NCI-H1092 (cell line): ENCODE measurements around the gene NLRP1.
"Not testable (repeated sequence)": the region's sequence is repeated elsewhere in the genome, so short reads cannot be mapped to it uniquely, and the experiment has no call there.

ENCODE experiments used
- DNase-seq: peaks from one replicate; lab custom pipeline; 2025; lab: John Stamatoyannopoulos, UW

The NLRP1 gene

DNA sequence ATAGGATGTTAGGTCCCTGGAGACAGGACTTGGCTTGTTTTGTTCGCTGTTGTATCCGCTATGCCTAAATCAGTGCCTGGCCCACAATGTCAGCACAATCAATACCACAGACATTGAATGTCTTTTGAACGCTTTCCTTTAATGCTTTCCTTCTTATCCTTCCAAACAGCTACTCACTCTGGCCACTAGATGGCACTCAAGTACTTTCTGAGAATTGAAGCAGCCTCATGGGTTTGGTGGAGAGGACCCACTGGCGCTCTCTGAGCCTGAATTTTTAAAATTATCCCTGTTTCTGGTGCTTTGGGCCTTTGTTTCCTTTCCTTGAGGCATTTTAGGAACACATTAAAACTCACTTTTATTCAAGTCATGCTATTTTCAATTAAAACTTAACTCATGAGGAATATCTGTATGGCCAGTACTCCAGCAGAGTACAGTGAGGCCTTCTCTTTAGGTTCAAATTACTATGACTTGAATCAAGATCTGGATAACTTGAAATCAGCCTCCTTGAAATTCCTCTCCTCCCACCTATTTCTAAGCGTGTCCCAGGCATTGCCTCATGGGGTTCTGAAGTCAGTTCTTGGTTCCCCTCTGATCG, 3.2 kb upstream of the NLRP1 start:
- peak; percentile 67 for DNase-seq

DNA sequence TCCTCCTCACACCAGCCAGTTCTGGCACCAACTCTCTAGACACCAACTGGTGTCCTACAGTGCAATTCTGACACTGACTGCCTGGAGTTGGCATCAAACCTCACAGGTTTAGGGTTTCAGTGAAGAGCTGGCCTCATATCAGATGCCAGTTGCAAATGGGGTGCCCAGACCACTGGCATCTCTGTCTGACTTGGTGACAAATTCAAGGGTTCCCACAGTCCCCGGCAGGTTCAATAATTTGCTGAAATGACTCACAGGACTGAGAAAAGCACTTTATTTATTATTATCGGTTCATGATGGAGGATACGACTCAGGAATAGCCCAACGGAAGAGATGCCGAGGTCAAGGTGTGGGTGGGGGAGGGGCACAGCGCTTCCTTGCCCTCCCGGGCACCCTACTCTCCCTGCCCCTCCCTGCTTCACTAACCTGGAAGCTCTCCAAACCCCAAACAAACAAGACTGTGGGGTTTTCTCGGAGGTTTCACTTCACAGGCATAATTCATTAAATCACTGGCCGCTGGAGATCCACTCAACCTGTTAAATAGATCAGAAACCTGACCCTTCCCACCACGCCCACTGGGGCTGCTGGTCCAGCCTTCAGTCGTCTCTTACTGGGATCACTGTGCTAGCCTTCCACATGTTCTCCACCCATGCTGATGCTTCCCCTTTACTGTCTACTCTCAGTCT, 1.7 kb upstream of the NLRP1 start:
- DNase-seq = no peak

DNA sequence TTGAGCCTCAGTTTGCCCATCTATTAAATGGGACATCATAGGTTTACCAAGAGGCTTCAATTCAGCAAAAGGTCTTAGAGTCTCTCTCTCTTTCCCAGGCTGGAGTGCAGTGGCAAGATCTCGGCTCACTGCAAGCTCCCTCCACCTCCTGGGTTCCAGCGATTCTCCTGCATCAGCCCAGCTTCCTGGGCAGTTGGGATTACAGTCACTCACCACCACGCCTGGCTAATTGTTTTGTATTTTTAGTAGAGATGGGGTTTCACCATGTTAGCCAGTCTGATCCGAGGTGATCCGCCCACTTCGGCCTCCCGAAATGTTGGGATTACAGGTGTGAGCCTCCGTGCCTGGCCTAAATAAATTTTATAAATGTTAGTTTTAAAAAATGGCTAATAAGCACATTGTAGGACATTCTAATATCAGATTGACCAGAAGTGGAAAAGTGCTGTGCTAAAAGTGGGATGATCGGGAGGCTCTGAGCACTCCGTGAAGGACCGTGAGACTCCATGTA, 1.0 kb upstream of the NLRP1 start:
- DNase-seq = no peak

DNA sequence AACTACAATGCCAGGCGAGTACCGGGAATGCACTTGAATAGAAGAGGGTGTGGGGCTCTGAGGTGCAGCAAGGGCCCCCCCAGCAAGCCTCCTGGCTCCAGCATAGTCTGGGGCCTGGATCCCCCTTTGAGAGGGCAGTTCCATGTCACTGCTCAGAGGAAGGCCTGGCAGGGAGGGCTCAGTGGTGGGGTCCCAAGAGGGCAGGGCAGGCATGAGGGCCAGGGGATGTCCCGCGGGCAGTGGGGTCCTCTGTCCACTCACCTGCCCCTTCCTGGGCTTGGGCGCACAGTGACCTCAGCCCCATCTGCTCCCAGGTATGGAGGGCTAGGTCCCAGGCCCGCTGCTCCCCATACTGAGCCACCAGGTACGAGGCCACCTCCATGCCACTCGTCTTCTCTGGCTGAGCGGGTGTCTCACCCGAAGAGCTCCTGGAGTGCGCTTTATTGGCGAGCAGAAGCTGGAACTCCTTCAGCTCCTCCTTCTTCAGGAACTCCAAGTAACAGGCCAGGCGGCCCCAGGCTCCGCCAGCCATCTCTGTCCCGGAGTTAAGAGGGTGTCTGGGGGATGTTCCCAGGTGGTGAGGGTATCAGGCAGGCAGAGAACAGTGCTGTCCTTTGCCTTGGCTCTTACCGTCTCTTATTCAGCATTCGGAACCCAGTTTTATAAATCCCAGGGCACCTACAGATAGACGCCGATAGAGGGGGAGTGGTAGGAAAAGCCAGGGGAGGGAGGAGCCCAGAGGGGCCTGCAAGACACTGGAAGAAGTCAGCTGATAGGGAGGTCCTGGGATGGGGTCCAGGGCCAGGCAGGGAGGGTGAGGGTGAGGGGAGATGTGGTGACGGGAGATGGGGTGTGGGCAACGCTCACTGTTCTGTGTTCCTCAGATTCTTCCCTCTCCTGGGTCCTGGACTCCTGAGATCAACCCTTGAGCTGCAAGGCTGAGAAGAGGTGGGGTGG, 605 bp downstream of the NLRP1 start:
- no peak for DNase-seq

DNA sequence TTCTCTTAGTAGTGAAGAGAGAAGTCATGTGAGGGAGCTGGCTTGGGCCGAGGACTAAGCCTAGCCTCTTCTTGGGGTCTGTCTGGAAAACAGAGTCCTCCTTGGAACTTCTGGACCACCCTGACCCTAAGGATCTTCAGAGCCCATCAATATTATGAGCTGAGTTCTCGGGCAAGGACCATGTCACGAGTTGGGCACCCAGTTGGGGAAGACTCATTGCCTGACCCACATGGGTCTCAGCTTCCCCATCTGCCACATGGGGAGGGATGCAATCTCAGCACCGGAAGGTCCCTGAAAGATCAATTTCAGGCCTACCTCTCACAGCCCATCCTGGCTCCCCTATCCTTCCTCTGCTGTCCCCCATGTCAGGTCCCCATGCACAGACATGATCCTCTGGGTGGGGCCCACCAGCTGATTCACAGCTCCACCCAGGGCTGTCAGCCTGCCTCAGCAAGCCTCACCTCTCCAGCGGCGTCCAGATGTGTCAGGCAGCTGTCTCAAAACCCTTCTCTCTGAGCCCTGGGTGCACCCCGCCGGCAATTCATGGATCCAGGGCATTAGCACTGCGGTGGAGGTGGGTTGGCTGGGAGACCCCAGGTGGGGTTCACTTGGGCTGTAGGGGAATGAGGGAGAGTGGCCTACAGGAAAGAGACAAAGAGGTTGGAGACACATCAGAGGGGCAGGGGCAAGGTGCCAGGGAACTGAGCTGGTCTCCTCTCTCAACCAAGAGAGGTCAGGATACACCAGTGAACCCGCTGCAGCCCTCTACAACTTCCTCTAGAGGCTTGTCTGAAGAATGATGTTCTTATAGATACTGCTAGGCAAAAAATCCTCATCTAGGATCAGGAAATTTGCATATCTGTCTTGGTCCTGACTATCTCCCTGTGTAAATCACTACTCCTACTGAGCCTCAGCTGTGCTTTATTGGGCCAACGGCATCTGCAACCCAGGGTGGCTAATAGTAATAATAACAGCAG, 1.8 kb downstream of the NLRP1 start:
- no peak for DNase-seq

DNA sequence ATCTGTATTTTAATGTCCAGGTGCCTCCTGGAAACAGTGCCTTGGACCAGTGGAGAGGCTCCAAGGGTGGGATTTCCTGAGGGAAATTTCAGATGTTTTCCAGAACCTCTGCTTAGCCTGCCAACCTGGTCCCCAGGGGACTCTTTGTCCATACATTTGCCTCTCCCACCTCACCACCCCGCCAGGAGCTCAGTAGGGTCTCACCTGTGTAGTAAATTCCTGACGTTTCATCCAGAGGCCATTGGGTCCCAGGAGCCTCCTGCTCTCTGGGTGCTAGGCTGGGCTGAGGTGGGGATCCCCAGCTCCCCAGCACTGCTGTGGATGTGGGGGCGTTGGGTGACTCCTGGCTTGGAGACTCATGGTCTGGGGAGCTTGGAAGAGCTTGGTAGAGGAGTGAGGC, 2.7 kb downstream of the NLRP1 start:
- no peak for DNase-seq

DNA sequence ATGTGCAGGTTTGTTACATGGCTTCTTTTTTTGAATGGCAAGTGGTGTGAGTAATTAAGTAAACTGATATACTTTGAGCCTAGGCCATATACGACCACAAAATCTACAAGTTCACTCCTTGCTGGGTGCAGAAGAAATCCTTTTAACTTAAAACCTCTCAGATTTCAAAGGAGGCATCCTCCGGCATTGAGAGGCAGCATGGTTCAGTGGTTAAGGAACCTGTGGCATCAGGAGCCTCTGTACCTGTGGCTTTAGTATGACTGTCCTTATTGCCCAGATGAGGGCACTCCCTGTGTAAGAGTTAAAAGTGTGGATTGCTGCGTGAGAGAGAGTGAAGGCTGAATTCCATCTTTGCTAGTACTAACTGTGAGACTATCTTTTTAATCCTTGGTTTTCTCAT, 3.3 kb downstream of the NLRP1 start:
- DNase-seq = no peak

DNA sequence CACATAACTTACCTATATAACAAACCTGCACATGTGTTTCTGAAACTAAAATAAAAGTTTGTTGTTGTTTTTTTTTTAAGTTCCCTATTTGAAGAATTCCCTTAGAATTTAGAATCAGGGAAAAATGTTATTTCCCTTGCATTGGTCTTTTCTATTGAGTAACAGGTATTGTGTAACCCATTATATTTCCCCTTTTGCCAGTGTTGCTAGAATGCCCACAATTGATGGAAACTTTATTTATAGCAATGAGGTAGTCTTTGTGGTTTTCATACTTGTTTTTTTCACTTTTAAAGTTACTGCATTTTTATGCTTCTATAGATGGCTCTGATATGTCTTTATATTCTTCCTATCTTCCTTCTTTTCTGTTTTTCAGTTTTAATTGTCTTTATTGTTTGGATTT, 3.9 kb downstream of the NLRP1 start:
- DNase-seq = no peak

DNA sequence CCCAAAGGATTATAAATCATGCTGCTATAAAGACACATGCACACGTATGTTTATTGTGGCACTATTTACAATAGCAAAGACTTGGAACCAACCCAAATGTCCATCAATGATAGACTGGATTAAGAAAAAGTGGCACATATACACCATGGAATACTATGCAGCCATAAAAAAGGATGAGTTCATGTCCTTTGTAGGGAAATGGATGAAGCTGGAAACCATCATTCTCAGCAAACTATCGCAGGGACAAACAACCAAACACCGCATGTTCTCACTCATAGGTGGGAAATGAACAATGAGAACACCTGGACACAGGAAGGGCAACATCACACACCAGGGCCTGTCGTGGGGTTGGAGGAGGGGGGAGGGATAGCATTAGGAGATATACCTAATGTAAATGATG, 5.5 kb downstream of the NLRP1 start:
- not testable (repeated sequence) for DNase-seq

DNA sequence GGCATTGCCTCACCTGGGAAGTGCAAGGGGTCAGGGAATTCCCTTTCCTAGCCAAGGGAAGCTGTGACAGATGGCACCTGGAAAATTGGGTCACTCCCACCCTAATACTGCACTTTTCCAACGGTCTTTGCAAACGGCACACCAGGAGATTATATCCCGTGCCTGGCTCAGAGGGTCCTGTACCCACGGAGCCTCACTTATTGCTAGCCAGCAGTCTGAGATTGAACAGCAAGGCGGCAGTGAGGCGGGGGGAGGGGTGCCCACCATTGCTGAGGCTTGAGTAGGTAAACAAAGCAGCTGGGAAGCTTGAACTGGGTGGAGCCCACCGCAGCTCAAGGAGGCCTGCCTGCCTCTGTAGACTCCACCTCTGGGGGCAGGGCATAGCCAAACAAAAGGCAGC, 11.3 kb downstream of the NLRP1 start:
- not testable (repeated sequence) for DNase-seq

DNA sequence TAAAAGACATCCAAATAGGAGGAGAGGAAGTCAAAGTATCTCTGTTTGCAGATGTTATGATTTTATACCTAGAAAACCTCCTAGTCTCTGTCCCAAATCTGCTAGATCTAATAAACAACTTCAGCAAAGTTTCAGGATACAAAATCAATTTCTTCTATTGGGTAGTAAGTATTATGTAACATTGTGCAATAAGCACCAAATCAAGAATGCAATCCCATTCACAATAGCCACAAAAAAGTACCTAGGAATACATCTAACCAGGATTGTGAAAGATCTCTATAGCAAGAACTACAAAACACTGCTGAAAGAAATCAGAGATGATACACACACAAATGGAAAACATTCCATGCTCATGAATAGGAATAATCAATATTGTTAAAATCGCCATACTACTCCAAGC, 13.0 kb downstream of the NLRP1 start:
- DNase-seq = no peak

DNA sequence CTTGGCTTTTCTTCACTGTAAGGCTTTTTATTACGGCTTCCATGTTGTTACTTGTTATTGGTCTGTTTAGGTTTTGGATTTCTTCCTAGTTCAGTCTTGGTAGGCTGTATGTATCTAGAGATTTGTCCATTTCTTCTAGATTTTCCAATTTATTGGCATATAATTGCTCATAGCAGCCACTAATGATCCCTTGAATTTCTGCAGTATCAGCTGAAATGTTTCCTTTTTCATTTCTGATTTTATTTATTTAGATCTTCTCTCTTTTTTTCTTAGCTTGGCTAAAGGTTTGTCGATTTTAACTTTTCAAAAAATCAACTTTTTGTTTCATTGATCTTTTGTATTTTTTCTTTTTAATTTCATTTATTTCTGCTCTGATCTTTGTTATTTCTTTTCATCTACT, 18.5 kb downstream of the NLRP1 start:
- DNase-seq = no peak

DNA sequence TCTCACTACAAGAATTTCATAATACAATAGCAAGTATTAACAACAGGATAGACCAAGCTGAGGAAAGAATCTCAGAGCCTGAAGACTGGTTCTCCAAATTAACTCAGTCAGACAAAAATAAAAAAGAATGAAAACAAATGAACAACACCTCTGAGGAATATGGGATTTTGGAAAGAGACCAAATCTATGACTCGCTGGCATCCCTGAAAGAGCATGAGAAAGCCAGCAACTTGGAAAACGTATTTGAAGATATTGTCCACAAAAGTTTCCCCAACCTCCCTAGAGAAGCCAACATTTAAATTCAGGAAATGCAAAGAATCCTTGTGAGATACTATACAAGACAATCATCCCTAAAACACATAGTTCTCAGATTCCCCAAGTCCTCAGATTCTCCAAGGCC, 20.9 kb downstream of the NLRP1 start:
- no peak for DNase-seq

DNA sequence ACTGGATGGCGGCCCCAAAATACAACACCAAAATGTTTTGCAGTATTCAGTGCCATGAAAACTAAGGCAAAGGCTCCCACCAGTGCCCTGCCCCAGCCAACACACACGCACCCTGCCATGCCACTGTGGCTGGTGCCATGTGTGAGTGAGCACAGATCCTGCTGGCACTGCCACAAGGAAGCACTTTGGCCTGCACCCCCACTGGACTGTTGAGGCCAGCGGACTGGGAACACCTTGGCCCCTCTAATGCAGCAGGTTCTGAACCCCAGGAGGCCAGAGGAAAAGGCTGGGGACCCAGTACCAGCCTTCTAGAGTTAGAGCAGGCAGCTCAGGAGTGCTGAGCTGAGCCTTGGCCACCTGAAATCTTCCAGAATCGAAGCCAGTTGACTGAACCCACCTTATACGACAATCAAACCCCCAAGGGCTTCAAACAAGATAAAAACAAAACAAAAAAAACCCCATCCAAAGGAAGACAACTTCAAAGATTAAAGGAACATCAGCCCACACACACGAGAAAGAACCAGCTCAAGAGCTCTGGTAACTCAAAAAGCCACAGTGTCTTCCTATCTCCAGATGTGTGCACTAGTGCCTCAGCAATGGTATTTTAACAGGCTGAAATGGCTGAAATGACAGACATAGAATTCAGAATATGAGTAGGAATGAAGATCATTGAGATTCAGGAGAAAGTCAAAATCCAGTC, 21.5 kb downstream of the NLRP1 start:
- DNase-seq = no peak

DNA sequence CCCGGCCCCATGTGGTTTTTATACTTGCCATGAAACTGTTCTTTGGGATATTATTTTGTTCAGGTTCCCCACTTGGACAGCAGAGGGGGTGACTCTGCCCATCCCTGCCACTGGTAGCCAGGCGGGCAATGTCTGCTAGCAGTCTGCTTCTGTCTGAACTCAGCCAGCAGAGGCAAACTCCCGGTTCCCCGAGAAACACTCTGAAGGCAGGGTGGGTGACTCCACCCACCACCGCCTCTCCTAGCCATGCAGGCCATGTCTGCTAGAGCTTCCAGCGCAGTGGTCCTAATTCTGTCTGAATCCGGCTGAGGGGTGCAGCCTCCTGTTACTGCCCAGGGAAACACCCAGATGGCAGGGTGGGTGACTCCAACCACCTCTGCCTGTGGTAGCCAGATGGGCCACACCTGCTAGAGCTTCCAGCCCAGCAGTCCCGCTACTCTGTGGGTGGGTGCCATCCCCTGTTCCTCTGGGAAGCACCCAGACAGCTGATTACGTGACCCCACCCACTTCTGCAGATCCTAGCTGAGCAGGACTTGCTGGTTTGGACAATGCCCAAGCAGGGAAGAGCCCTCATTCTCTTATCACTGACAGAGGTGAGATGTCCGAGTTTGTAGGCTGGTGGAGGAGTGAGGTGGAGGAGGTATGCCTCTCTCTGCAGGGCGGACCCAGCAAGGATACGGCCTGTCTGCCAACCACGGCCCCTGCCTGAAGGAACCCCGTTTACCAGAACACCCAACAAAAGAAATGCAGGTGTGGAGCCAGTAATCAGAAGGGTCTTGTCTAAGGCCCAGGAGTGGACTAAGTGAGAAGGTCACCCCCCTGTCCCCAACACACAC, 22.4 kb downstream of the NLRP1 start:
- no peak for DNase-seq

DNA sequence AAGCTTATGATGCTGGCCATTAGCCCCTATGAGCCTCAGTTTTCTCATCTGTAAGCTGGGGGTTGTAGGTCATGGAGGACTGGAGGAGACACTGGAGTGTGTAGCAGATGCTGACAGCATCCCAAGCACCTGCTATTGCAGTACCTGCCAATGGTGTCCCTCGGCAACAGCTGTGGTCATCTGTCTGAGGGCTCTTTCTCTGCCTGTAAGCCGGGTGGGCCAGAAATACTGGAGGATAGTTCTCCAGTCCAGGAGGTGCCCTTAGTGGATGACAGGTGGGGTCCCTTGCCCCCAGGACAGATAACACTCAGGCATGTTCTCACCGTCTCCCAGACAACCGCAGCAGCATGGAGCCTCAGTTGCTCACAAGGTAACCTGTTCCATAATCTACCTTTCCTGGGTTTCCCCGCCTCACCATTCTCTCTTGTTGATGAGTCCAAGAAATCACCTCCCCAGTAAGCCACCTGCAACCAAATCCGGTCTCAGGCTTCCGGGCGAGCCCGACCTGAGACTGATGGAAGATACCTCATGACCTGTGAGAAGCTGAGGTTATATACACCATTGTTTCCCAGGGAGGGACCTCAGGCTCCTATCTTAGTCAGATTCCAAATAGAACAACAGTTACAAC, 23.8 kb downstream of the NLRP1 start:
- no peak for DNase-seq

DNA sequence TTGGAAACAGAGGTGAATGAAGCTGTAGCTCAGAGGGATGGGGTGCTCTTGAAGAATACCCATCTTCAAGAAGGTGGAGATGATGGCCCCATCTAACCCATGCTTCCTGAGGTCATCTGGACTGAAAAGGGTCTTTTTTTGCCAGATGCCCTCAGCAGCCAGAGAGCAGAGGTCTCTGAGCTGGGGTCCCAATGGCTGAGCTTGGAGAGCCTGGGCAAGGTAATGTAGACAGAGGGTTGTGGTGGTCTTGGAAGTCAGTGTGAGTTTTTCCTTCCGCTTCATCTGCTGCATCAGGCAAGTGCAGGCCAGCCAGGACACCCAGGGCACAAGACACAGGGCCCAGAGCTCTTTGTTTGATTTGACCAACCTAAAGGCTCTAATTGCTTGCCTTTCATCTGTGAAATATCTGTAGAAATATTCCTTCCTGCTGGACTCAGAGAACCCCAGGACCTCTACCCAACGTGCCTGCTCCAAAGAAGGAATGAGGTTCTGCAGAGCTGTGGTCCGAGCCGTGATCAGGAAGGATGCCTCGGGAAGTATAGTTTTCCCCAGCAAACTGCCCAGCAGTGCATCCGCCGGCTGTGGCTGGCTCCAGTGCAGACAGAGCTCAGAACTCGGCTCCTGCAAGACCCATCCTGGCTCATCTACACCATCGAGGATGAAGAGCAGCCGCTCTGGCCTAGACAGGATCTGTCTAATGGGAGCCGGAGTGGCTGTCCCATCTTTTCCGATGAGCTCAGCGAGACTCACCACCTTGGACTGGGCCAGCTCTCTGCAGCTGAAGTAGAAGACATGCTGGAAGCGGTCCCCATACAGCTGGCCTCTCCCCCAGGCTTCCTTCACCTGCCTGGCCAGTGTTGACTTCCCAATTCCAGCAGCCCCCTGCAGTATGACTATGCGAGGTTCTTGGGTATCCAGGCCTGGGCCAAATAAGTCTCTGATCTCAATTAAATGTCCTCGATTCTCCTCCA, 25.2 kb downstream of the NLRP1 start:
- no peak for DNase-seq

DNA sequence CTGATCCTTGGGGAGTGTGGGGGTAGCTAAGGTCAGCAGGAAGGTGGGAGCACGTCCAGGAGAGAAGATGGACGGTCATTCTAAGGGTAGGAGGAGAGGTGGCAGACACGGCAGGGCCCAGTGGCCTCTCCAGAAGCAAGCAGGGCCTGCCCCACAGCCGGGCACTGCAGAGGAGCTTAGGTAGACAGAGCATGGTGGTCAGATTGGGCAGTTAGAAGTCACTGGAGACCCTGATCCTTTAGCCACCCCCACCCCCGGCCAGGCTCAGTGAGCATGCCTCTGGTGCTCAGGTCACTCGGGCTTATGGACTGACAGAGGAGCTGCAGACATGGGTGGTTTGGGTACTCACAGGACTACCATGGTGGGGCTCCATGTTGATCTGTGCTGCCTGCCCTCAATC, 26.3 kb downstream of the NLRP1 start:
- no peak for DNase-seq
